Colonic mucosa (tissue), 4 donors: ENCODE results near the gene PAK2. TPM values are rescaled to one million over a fixed set of nuclear protein-coding genes. Genes with fewer than 3 reads are reported as not detected.

Experiments
- DNase-seq: peaks from one replicate; pipeline ENCODE4 v3.0.0-alpha.2; 2020
- H3K27ac ChIP-seq: fragments of 200-600 bp; one replicate; pipeline ENCODE4 v1.8.0; 2021
- H3K27me3 ChIP-seq: fragments of 200-600 bp; one replicate; pipeline ENCODE4 v1.8.0; 2021
- H3K36me3 ChIP-seq: fragments of 200-600 bp; one replicate; pipeline ENCODE4 v1.8.0; 2021
- H3K4me1 ChIP-seq: fragments of 200-600 bp; one replicate; pipeline ENCODE4 v1.8.0; 2021; ENCODE audit warnings: mild to moderate bottlenecking
- H3K4me3 ChIP-seq: fragments of 200-600 bp; one replicate; pipeline ENCODE4 v1.8.0; 2021
- H3K9ac ChIP-seq, 2 donors: one replicate each; pipeline ENCODE4 v1.7.0; 2013; ENCODE audit warnings: control low read depth in 2 of 2, low read depth in 2 of 2, low read length in 2 of 2
- H3K9me3 ChIP-seq: fragments of 200-600 bp; one replicate; pipeline ENCODE4 v1.8.0; 2021
- CTCF ChIP-seq: fragments of 200-600 bp; IDR thresholded peaks from one replicate; pipeline ENCODE4 v1.8.0; 2022; ENCODE audit warnings: antibody characterized with exemption, mild to moderate bottlenecking
- intact Hi-C: fragments of 100-400 bp; cut with DNase I; formaldehyde crosslinking; loops from one replicate; pipeline ENCODE4 v1.14.1; 2022
- total RNA-seq, 2 donors: library from RNA; stranded (reverse); fragmentation: NEBNext Ultra II Directional in 1 of 2; extraction: Animal tissue kit (Norgen Biotek cat#: 25700) in 1 of 2; gene quantifications; one replicate each; pipeline ENCODE4 v1.2.1, GENCODE V29; 2021
- donor health status: healthy.
- donor health status: DM: no; HTN: no; CAD: no.
- donor health status: DM: no; HTN: no; CAD: no.

The PAK2 gene
- total RNA-seq, 2 donors from 2014 or later = 72.5 to 76.5 TPM

DNA sequence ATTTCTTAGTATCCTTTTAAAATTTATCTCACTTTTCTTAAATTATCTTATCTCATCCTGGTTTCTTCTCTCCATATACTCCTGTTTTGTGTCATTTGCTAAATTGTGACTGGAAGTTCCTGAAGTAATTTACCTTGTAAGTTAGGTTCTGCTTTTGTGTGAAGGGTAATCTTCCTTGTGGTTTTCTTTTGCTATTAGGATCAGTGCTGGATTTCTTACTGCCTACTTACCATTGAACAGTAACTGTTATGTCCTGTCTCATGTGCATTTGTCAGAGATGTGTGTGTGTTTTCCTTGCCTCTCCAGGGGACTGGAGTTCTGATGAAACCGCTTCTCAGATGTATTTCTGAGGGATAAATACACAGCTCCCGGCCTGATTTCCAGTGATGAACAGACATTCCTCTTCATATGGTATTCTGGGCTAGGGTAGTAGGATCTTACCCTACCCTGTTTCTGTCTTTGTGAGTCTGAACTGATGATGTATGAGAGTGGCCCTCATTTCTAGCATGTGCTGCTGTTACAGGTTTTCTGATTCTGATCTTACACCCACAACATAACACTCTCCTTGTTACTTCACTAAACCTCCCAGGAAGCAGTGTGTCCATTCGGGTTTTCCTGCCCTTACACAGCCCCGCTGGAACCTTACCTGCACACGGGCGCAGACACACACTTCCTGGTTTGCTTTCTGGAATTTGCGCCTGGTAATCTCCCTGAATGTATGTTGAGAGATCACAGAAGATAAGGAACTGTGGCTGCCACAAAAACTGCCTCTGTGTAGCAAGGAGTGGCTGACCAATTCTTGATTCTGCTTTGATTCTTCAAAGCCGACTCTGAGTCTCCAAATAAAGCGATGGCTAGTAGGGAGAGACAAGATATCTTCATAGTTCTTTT, 14.7 kb downstream of the PAK2 start:
- intact Hi-C loops = no loop called here
- DNase-seq = peak; percentile 63
- Histone ChIP-seq H3K4me3 (no peak overlapping the region), H3K36me3 (no peaks in the 10 kb centered on the region), H3K27me3 (no peaks in the 10 kb centered on the region), H3K4me1 (peaks cover 4% of the 10 kb centered on the region), H3K9ac (peak overlapping the region in 1 of 2 donors; percentile 23), H3K27ac (peak overlapping the region; percentile 67), H3K9me3 (no peaks in the 10 kb centered on the region)
- TF ChIP-seq CTCF = no peak

DNA sequence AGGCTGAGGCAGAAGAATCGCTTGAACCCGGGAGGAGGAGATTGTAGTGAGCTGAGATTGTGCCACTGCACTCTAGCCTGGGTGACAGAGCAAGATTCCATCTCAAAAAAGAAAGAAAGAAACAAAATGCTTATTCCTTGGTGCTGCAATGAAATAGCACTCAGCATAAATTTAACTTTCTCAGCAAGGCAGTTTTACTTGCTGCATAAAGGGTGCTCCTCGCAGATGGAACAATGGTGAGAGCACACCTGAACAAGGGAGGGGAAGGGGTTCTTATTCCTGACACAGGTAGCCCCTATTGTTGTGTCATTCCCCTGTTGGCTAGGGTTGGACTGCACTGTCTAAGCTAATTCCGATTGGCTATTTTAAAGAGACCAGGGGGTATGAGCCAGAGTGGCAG, 17.1 kb downstream of the PAK2 start:
- no peak overlapping the region for H3K4me3 ChIP-seq
- DNase-seq = no peak
- H3K36me3 ChIP-seq = no peaks in the 10 kb centered on the region
- no peak overlapping the region for H3K9ac ChIP-seq
- H3K27me3 ChIP-seq = no peaks in the 10 kb centered on the region
- no peak for TF ChIP-seq CTCF
- H3K27ac ChIP-seq = no peak overlapping the region
- intact Hi-C loops = no loop called here
- peaks cover 4% of the 10 kb centered on the region for H3K4me1 ChIP-seq
- no peaks in the 10 kb centered on the region for H3K9me3 ChIP-seq

GRCh38 chr3:196757876-196758739, 18.5 kb downstream of the PAK2 start:
- DNase-seq = no peak
- TF ChIP-seq CTCF = no peak
- Histone ChIP-seq H3K9me3 (no peaks in the 10 kb centered on the region), H3K36me3 (no peaks in the 10 kb centered on the region), H3K4me1 (peaks cover 4% of the 10 kb centered on the region), H3K4me3 (no peak overlapping the region), H3K9ac (no peak overlapping the region), H3K27me3 (no peaks in the 10 kb centered on the region), H3K27ac (no peak overlapping the region)
- intact Hi-C loops = no loop called here

- intact Hi-C loops = no loop called here
- no peaks in the 10 kb centered on the region for H3K27me3 ChIP-seq
Measured at GRCh38 chr3:196763179-196763578, 23.5 kb downstream of the PAK2 start.

More at GRCh38 chr3:196763179-196763578, 23.5 kb downstream of the PAK2 start:
- H3K36me3 ChIP-seq = no peaks in the 10 kb centered on the region
- H3K9me3 ChIP-seq = no peaks in the 10 kb centered on the region
- no peak overlapping the region for H3K4me3 ChIP-seq
- H3K9ac ChIP-seq = no peak overlapping the region
- TF ChIP-seq CTCF = no peak
- H3K27ac ChIP-seq = no peak overlapping the region
- no peak for DNase-seq
- H3K4me1 ChIP-seq = no peaks in the 10 kb centered on the region
